ENCODE data around the gene SEZ6L2. TPM values are rescaled to one million over a fixed set of nuclear protein-coding genes. Genes with fewer than 3 reads are reported as not detected.

Gene SEZ6L2
- total and polyA plus RNA-seq, 2 of the 13 experiments (the other 11 are each of a cell fraction or from before 2014, with no cell fraction given) = 14.9 to 16.9 TPM

DNA sequence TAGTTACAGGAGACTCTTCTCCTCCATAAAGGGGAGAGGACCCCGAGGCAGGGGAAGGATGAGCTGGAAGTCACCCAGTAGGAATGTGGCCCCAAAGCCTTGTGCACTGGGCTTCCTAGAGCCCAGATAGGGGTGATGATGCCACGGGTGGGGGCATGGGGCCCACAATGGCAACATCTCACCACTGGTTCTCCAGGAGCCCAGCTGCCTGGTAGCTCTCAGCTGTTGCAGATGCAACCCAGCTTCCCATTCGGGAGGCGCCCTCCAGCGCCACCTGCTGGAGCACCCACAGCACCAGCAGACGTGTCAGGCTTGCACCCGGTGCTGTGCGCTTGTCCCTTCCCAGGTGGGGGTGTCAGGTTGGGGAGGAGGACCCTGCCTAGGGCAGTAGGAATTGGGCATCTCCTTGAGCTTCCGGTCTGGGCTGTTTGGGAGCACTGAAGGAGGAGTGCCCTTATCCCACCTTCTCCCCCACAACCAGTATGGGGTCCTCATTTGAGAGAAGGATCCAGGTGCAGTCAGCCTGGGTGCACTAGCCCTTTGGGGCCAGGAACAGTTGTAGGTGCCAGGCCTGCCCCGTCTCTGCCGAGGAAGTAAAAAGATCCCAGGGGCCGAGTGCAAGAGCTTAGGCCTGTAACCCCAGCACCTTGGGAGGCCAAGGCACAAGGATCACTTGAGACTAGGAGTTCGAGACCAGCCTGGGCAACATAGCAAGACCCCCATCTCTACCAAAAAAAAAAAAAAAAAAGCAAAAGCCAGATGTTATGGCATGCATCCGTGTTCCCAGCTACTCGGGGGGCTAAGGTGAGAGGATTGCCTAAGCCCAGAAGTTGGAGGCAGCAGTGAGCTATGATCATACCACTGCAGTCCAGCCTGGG is 50.7 kb downstream of the SEZ6L2 start (continued):
- TF ChIP-seq ZFP91 (CRISPR knock-in tag; IDR thresholded peaks at IDR 0.05; ENCODE audit: borderline replicate concordance) (peak; percentile 84), SRY (CRISPR knock-in tag; IDR thresholded peaks at IDR 0.05) (no peak), ZFP90 (CRISPR knock-in tag; IDR thresholded peaks at IDR 0.05; ENCODE audit: borderline replicate concordance) (no peak), MEIS2 (CRISPR knock-in tag; IDR thresholded peaks at IDR 0.05) (peak; percentile 35; the same call in 1 of the 2 replicates), ZNF766 (CRISPR knock-in tag; IDR thresholded peaks at IDR 0.05; ENCODE audit: borderline replicate concordance) (0 out of 2 replicates have a peak, but pooled peaks have one; percentile 60), MTA1 (CRISPR knock-in tag; IDR thresholded peaks at IDR 0.05; ENCODE audit: borderline replicate concordance) (peak; percentile 62; the same call in 1 of the 2 replicates), ZNF33B (CRISPR knock-in tag; IDR thresholded peaks at IDR 0.05) (0 out of 2 replicates have a peak, but pooled peaks have one; percentile 63), CTCF (CRISPR knock-in tag; IDR thresholded peaks at IDR 0.05) (peak; percentile 99), ERF (CRISPR knock-in tag; IDR thresholded peaks at IDR 0.05) (peak; percentile 65; the same call in 1 of the 2 replicates), ZNF724P (CRISPR knock-in tag; IDR thresholded peaks at IDR 0.05; ENCODE audit: borderline replicate concordance) (no peak), CBX5 (CRISPR knock-in tag; IDR thresholded peaks at IDR 0.05; ENCODE audit: borderline replicate concordance) (peak; percentile 86; the same call in 1 of the 2 replicates), TFDP1 (CRISPR knock-in tag; IDR thresholded peaks at IDR 0.05; ENCODE audit: borderline replicate concordance) (peak; percentile 21; the same call in 1 of the 2 replicates), ZBTB7A (CRISPR knock-in tag; IDR thresholded peaks at IDR 0.05) (peak; percentile 43; the same call in 1 of the 2 replicates), MXD3 (CRISPR knock-in tag; IDR thresholded peaks at IDR 0.05) (no peak), SNRNP70 (IDR thresholded peaks at IDR 0.05; ENCODE audit: low read depth, low read length) (no peak)
- TF ChIP-seq, protein P1, sequence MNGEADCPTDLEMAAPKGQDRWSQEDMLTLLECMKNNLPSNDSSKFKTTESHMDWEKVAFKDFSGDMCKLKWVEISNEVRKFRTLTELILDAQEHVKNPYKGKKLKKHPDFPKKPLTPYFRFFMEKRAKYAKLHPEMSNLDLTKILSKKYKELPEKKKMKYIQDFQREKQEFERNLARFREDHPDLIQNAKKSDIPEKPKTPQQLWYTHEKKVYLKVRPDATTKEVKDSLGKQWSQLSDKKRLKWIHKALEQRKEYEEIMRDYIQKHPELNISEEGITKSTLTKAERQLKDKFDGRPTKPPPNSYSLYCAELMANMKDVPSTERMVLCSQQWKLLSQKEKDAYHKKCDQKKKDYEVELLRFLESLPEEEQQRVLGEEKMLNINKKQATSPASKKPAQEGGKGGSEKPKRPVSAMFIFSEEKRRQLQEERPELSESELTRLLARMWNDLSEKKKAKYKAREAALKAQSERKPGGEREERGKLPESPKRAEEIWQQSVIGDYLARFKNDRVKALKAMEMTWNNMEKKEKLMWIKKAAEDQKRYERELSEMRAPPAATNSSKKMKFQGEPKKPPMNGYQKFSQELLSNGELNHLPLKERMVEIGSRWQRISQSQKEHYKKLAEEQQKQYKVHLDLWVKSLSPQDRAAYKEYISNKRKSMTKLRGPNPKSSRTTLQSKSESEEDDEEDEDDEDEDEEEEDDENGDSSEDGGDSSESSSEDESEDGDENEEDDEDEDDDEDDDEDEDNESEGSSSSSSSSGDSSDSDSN (CRISPR knock-in tag; IDR thresholded peaks at IDR 0.05) = peak; percentile 50
- TF ChIP-seq, protein P2, sequence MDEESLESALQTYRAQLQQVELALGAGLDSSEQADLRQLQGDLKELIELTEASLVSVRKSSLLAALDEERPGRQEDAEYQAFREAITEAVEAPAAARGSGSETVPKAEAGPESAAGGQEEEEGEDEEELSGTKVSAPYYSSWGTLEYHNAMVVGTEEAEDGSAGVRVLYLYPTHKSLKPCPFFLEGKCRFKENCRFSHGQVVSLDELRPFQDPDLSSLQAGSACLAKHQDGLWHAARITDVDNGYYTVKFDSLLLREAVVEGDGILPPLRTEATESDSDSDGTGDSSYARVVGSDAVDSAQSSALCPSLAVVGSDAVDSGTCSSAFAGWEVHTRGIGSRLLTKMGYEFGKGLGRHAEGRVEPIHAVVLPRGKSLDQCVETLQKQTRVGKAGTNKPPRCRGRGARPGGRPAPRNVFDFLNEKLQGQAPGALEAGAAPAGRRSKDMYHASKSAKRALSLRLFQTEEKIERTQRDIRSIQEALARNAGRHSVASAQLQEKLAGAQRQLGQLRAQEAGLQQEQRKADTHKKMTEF (CRISPR knock-in tag; IDR thresholded peaks at IDR 0.05) = peak; percentile 45; the same call in 1 of the 2 replicates

Measured in HepG2 (cell line).